AG04449 (cell line): ENCODE results near the gene TRAPPC4.

Experiments used
- CTCF ChIA-PET: fragments of 350-600 bp; formaldehyde crosslinking; extraction: SDS; loops from one replicate; lab custom pipeline; 2021; ENCODE audit warnings: antibody characterized with exemption; lab: Yijun Ruan, JAX
- POLR2A ChIA-PET: fragments of 400-600, 350-600 bp; formaldehyde crosslinking; extraction: SDS; loops from one replicate; lab custom pipeline; 2020; ENCODE audit warnings: antibody characterized with exemption, inconsistent platforms; lab: Yijun Ruan, JAX
- DNase-seq: peaks from one replicate; pipeline ENCODE4 v3.0.0-alpha.2; 2010; ENCODE audit warnings: low read depth, low spot score
- H3K4me3 ChIP-seq: 2 replicates; pipeline ENCODE4 v1.5.1; 2011; ENCODE audit warnings: low read depth, mild to moderate bottlenecking, control low read depth, low read length
- TF ChIP-seq, protein P1 (sequence below): IDR thresholded peaks from one replicate; pipeline ENCODE4 v1.5.1; 2011; ENCODE audit warnings: mild to moderate bottlenecking, moderate library complexity, low read length, control low read depth, inconsistent platforms; ENCODE audit not compliant: insufficient read depth; ENCODE audit errors: missing control alignments

Gene TRAPPC4

DNA sequence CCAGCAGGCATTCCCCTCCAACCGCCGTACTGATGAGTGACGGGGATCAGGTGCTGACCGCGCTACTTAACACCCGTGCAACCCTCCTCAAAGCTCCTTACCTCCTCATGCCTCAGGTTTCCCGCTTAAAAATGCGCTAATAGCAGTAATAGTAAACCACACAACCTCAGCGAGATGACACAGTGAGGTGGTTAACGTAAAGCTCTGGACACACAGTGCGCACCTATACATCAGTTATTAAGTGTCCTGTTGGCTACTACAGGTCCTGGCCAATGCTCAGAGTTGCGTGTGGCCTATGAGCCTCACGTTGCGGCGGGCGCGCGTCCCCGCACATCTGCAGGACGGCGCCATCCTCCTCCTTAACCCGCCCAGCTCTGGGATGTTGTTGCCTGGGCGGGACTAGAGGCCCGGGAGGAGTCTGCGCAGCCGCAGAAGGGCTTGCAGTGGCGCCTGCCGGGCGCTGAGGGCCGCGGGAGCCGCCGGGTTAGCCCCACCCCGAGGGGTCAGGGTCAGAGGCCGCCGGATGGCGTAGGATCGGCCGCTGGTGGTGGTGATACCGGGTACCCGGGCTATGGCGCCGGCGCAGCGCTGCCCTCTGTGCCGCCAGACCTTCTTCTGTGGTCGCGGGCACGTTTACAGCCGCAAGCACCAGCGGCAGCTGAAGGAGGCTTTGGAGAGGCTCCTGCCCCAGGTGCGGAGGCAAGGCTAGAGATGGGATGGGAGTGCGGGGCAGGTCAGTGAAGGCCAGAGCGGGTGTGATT lies 20.8 kb upstream of the TRAPPC4 start, which contains the start of gene CENATAC:
CENATAC (plus strand) TSS at position 512 of the 761 bp plus-strand sequence; CDS start at position 572, 60 bp downstream.
- CTCF ChIA-PET, result interaction anchor here (0.7 to 3.5 kb wide), 10 partner anchors 10 to 309 kb away, joined by 3 to 11 read pairs (median 4); no protein-coding TSS in a partner anchor
- TF ChIP-seq, protein P1, sequence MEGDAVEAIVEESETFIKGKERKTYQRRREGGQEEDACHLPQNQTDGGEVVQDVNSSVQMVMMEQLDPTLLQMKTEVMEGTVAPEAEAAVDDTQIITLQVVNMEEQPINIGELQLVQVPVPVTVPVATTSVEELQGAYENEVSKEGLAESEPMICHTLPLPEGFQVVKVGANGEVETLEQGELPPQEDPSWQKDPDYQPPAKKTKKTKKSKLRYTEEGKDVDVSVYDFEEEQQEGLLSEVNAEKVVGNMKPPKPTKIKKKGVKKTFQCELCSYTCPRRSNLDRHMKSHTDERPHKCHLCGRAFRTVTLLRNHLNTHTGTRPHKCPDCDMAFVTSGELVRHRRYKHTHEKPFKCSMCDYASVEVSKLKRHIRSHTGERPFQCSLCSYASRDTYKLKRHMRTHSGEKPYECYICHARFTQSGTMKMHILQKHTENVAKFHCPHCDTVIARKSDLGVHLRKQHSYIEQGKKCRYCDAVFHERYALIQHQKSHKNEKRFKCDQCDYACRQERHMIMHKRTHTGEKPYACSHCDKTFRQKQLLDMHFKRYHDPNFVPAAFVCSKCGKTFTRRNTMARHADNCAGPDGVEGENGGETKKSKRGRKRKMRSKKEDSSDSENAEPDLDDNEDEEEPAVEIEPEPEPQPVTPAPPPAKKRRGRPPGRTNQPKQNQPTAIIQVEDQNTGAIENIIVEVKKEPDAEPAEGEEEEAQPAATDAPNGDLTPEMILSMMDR, result no peak
- POLR2A ChIA-PET, result interaction anchor here (0.9 to 1.6 kb wide), 3 partner anchors 18 to 75 kb away, joined by 3 read pairs; partner anchors contain the start of gene BCL9L
- DNase-seq, result no peak
- H3K4me3 ChIP-seq, result peak within 1 kb of the TSS; percentile 67

DNA sequence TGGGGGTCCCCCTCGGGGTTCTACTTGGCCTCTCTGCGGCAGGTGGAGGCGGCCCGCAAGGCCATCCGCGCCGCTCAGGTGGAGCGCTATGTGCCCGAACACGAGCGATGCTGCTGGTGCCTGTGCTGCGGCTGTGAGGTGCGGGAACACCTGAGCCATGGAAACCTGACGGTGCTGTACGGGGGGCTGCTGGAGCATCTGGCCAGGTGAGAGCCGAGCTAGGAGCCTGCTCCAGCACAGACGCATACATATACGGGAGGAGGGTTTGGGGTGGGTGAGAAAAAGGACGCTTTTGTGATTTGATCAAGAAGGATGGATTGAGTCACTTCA lies 20.2 kb upstream of the TRAPPC4 start:
- ChIA-PET CTCF (interaction anchor here (1.1 to 3.5 kb wide), 5 partner anchors 9 to 309 kb away, joined by 3 to 11 read pairs (median 5); no protein-coding TSS in a partner anchor), POLR2A (interaction anchor here (0.8 to 1.6 kb wide), 3 partner anchors 13 to 73 kb away, joined by 3 read pairs; partner anchors contain the start of gene BCL9L)
- TF ChIP-seq, protein P1, result no peak
- DNase-seq, result no peak
- peak overlapping the region; percentile 67 for H3K4me3 ChIP-seq

DNA sequence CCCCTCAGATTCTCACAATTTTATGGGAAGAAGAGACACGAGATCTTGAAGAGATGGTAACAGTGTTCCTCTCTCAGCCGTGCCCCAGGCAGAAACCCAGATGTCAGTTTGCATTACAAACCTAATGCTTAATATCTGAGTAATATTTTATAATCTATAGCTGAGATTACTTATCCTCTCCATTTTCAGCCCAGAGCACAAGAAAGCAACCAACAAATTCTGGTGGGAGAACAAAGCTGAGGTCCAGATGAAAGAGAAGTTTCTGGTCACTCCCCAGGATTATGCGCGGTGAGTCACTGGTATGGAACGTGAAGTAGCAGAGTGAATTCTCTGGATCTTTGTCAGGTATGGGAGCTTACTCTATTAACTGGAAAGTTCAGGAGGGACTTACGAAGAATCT lies 19.7 kb upstream of the TRAPPC4 start:
- CTCF ChIA-PET, result interaction anchor here (1.1 to 3.5 kb wide), 5 partner anchors 9 to 310 kb away, joined by 3 to 11 read pairs (median 5); no protein-coding TSS in a partner anchor
- TF ChIP-seq, protein P1, result no peak
- POLR2A ChIA-PET, result interaction anchor here (0.6 to 0.8 kb wide), 2 partner anchors 12 to 20 kb away, joined by 3 read pairs; partner anchors contain the start of gene TRAPPC4
- H3K4me3 ChIP-seq, result peak overlapping the region; percentile 67
- DNase-seq, result no peak

DNA sequence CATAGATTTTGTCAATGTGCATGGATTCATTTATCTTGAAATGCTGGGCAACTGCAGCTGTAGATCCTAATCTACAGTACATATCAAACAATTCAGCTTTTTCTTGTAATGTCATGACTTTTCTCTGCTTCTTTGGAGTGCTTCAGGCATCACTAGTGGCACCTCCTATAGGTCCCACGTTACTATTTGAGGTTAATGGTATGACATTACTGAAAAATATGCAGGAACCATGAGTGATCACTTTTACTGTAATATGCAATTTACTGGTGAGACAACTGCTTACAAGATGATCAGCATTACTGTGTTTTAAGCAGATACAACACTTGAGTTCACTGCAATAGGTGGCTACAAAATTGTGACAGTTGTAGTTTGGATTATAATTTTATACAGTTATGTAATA lies 17.7 kb upstream of the TRAPPC4 start:
- ChIA-PET POLR2A (no interaction called here), CTCF (no interaction called here)
- TF ChIP-seq, protein P1, result no peak
- no peak for DNase-seq
- no peak overlapping the region for H3K4me3 ChIP-seq

DNA sequence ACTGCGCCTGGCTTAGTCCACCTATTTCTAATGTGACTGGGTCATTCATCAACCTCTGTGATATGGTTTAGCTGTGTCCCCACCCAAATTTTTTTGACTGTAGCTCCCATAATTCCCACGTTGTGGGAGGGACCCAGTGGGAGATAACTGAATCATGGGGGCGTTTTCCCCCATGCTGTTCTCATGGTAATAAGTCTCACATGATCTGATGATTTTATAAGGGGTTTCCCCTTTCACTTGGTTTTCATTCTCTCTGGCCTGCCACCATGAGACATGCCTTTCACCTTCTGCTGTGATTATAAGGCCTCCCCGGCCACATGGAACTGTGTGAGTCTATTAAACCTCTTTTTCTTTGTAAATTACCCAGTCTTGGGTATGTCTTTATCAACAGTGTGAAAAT lies 11.9 kb upstream of the TRAPPC4 start:
- POLR2A ChIA-PET, result no interaction called here
- H3K4me3 ChIP-seq, result no peak overlapping the region
- TF ChIP-seq, protein P1, result no peak
- CTCF ChIA-PET, result interaction anchor here (0.8 kb wide), 1 partner anchor 12 kb away, joined by 4 read pairs; no protein-coding TSS in a partner anchor
- no peak for DNase-seq

DNA sequence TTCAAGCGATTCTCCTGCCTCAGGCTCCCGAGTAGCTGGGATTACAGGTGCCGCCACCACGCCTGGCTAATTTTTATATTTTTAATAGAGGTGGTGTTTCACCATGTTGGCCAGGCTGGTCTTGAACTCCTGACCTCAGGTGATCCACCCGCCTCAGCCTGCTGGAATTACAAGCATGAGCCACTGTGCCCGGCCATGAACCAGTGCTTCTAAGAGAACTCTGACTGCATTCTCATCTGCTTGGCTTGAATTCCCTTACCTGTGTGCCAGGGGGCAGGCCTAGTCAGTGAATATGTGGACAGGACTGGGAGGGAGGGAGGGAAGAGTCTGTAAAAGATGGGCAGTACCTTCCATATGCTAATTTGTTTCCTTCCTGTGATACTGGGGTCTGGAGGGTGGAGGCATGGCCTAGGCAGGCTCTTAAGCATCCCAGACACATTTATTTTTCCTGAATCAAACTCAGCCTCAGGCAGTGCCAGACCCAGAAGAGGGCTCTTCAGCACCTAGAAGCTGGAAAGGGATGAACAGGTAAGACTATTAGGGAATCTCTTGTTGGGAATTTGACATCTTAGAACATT lies 7.0 kb upstream of the TRAPPC4 start:
- ChIA-PET POLR2A (interaction anchor here (0.6 to 1.4 kb wide), 3 partner anchors 9 to 13 kb away, joined by 3 read pairs; no protein-coding TSS in a partner anchor), CTCF (no interaction called here)
- TF ChIP-seq, protein P1, result no peak
- no peak for DNase-seq
- H3K4me3 ChIP-seq, result no peak overlapping the region
